DOHH2 (cell line): ENCODE measurements around the gene PP2D1.

Experiments
- H3F3A ChIP-seq: fragments of 200-600 bp; sonication (generic), shearing (Covaris generic); 2 replicates; pipeline ENCODE4 v1.6.0; 2016; ENCODE audit warnings: antibody characterized with exemption, mild to moderate bottlenecking; ENCODE audit not compliant: control insufficient read depth, insufficient read depth
- H3K27ac ChIP-seq: fragments of 200-600 bp; sonication (generic); 2 replicates; pipeline ENCODE4 v1.5.1; 2014; ENCODE audit warnings: low read depth, mild to moderate bottlenecking, low read length, moderate library complexity
- H3K27me3 ChIP-seq: fragments of 200-600 bp; sonication (generic); 2 replicates; pipeline ENCODE4 v1.6.1; 2014; ENCODE audit warnings: mild to moderate bottlenecking, low read length, mixed read lengths; ENCODE audit not compliant: control insufficient read depth
- H3K36me3 ChIP-seq: fragments of 200-600 bp; sonication (generic); 2 replicates; pipeline ENCODE4 v1.6.1; 2014; ENCODE audit warnings: mild to moderate bottlenecking, low read length, moderate library complexity, mixed read lengths; ENCODE audit not compliant: control insufficient read depth
- H3K4me1 ChIP-seq: fragments of 200-600 bp; sonication (generic); 2 replicates; pipeline ENCODE4 v1.6.1; 2014; ENCODE audit warnings: mild to moderate bottlenecking, low read length, mixed read lengths; ENCODE audit not compliant: control insufficient read depth
- H3K4me2 ChIP-seq: fragments of 200-600 bp; sonication (generic); 2 replicates; pipeline ENCODE4 v1.6.0; 2014; ENCODE audit warnings: mild to moderate bottlenecking, low read length, moderate library complexity
- H3K4me3 ChIP-seq: fragments of 200-600 bp; sonication (generic); 2 replicates; pipeline ENCODE4 v1.5.1; 2014; ENCODE audit warnings: mild to moderate bottlenecking, low read length, mixed read lengths
- H3K79me2 ChIP-seq: fragments of 200-600 bp; sonication (generic); 2 replicates; pipeline ENCODE4 v1.6.1; 2014; ENCODE audit warnings: mild to moderate bottlenecking, low read length, mixed read lengths; ENCODE audit not compliant: control insufficient read depth
- H3K9me2 ChIP-seq: fragments of 200-600 bp; sonication (generic); replicated peaks from 2 replicates; pipeline ENCODE4 v1.6.1; 2014; ENCODE audit warnings: mild to moderate bottlenecking, low read length, mixed read lengths; ENCODE audit not compliant: control insufficient read depth
- H3K9me3 ChIP-seq: fragments of 200-600 bp; sonication (generic); 2 replicates; pipeline ENCODE4 v1.6.1; 2014; ENCODE audit warnings: antibody characterized with exemption, low read length, mixed read lengths; ENCODE audit not compliant: control insufficient read depth, insufficient read depth
- H4K20me1 ChIP-seq: fragments of 200-600 bp; sonication (generic); 2 replicates; pipeline ENCODE4 v1.6.0; 2014; ENCODE audit warnings: low read depth, mild to moderate bottlenecking, antibody characterized with exemption, low read length, moderate library complexity; ENCODE audit not compliant: control insufficient read depth, insufficient read depth
- CTCF ChIP-seq: fragments of 200-600 bp; sonication (generic); IDR thresholded peaks from one replicate; pipeline ENCODE4 v1.5.1; 2014; ENCODE audit warnings: antibody characterized with exemption, mild to moderate bottlenecking, low read depth, low read length; ENCODE audit not compliant: poor library complexity, severe bottlenecking
- EZH2phosphoT487 ChIP-seq: fragments of 200-600 bp; sonication (generic); IDR thresholded peaks from 2 replicates; pipeline ENCODE4 v1.6.1; 2017; ENCODE audit warnings: borderline replicate concordance, mild to moderate bottlenecking, antibody characterized with exemption, low read length, moderate library complexity, mixed read lengths

The PP2D1 gene

GRCh38 chr3:20042331-20042730, 30.3 kb upstream of the PP2D1 start:
- peaks cover 57% of the 10 kb centered on the region for H3K79me2 ChIP-seq

GRCh38 chr3:20041197-20041780, 29.2 kb upstream of the PP2D1 start:
- TF ChIP-seq EZH2phosphoT487 (no peak), CTCF (no peak)
- peak overlapping the region; percentile 78 for H3K4me3 ChIP-seq
- H3K27me3 ChIP-seq: no peaks in the 10 kb centered on the region
- H3K27ac ChIP-seq: peak overlapping the region; percentile 69
- H3K9me3 ChIP-seq: no peaks in the 10 kb centered on the region
- peaks cover 49% of the 10 kb centered on the region for H3K79me2 ChIP-seq
- peak overlapping the region; percentile 85 for H3K4me2 ChIP-seq
- peaks cover 7% of the 10 kb centered on the region; the same call in 1 of the 2 replicates for H4K20me1 ChIP-seq
- peaks cover 39% of the 10 kb centered on the region for H3K4me1 ChIP-seq
- no peaks in the 10 kb centered on the region for H3K9me2 ChIP-seq
- H3K36me3 ChIP-seq: peaks cover 6% of the 10 kb centered on the region; the same call in 1 of the 2 replicates
- H3F3A ChIP-seq: peaks cover 12% of the 10 kb centered on the region

More at GRCh38 chr3:20042331-20042730, 30.3 kb upstream of the PP2D1 start:
- TF ChIP-seq EZH2phosphoT487: no peak
- no peak for TF ChIP-seq CTCF
- H3K4me2 ChIP-seq: peak overlapping the region; percentile 85
- no peaks in the 10 kb centered on the region for H3K9me2 ChIP-seq
- peaks cover 12% of the 10 kb centered on the region for H3F3A ChIP-seq
- H3K27ac ChIP-seq: no peak overlapping the region
- H3K4me3 ChIP-seq: peak overlapping the region; percentile 78; the same call in 1 of the 2 replicates
- H3K27me3 ChIP-seq: no peaks in the 10 kb centered on the region
- H3K4me1 ChIP-seq: peaks cover 48% of the 10 kb centered on the region
- H3K9me3 ChIP-seq: no peaks in the 10 kb centered on the region
- peaks cover 6% of the 10 kb centered on the region; the same call in 1 of the 2 replicates for H3K36me3 ChIP-seq
- peaks cover 7% of the 10 kb centered on the region; the same call in 1 of the 2 replicates for H4K20me1 ChIP-seq

GRCh38 chr3:20040548-20041196, 28.6 kb upstream of the PP2D1 start:
- Histone ChIP-seq H3K9me2 (no peaks in the 10 kb centered on the region), H3K27ac (peak overlapping the region; percentile 69), H3K4me3 (peak overlapping the region; percentile 78), H3K79me2 (peaks cover 43% of the 10 kb centered on the region), H3K27me3 (no peaks in the 10 kb centered on the region), H3K36me3 (peaks cover 6% of the 10 kb centered on the region; the same call in 1 of the 2 replicates), H3K4me1 (peaks cover 39% of the 10 kb centered on the region), H3F3A (peaks cover 12% of the 10 kb centered on the region), H3K4me2 (peak overlapping the region; percentile 85), H4K20me1 (peaks cover 7% of the 10 kb centered on the region; the same call in 1 of the 2 replicates), H3K9me3 (no peaks in the 10 kb centered on the region)
- TF ChIP-seq EZH2phosphoT487: no peak
- no peak for TF ChIP-seq CTCF
